ENCODE measurements around the gene B4GALNT3. TPM values are rescaled to one million over a fixed set of nuclear protein-coding genes. Genes with fewer than 3 reads are reported as not detected.
"Not testable (repeated sequence)": the region's sequence is repeated elsewhere in the genome, so short reads cannot be mapped to it uniquely, and the experiment has no call there.

The B4GALNT3 gene
- total RNA-seq (10 to 100 TPM; 19.6 to 53.5 (median 36.5) TPM), polyA plus RNA-seq (10 to 100 TPM; 14.1 to 58.7 TPM)
- long read RNA-seq, donor 1, full-length matches to known transcripts: 2 of 73 reads
- long read RNA-seq, donor 1, partial matches to known transcripts: 32 of 73 reads
- long read RNA-seq, donor 1, other reads (novel, unspliced or antisense): 39 of 73 reads
- long read RNA-seq, donor 2, full-length matches to known transcripts: 5 of 101 reads
- long read RNA-seq, donor 2, partial matches to known transcripts: 48 of 101 reads
- long read RNA-seq, donor 2, other reads (novel, unspliced or antisense): 48 of 101 reads
- long read RNA-seq, donor 3, partial matches to known transcripts: 13 of 20 reads
- long read RNA-seq, donor 3, other reads (novel, unspliced or antisense): 7 of 20 reads

GRCh38 chr12:459430-460258 lies at the start of gene B4GALNT3:
Gene B4GALNT3, plus strand, starts transcription at chr12:459939. Its CDS starts 438 bp downstream, at chr12:460377.
- no peak for TF ChIP-seq CTCF (IDR thresholded peaks at IDR 0.05)
- peaks cover 0 to 75% (median 20%) of the 10 kb centered on the region in 7 donors for H3K27me3 ChIP-seq
- no peaks in the 10 kb centered on the region for H3K36me3 ChIP-seq
- H3K9me3 ChIP-seq: no peaks in the 10 kb centered on the region
- DNase-seq (peak; percentile 24 to 61), ATAC-seq (peak; percentile 44 to 74 (median 64))
- intact Hi-C loops (cut with DNase I): loop anchor here in 4 of 10 donors (5.0 kb wide), 1 partner anchor 43 kb away; no protein-coding TSS in a partner anchor
- WGBS, 2 donors: 4 to 6% methylated on average over 64 to 82 of the region's 82 CpGs
- peak within 1 kb of the TSS in 9 of 10 donors; percentile 50 to 88 (median 81) for H3K27ac ChIP-seq
- peaks cover 0 to 66% (median 20%) of the 10 kb centered on the region in 9 donors for H3K4me1 ChIP-seq
- H3K4me3 ChIP-seq: peak within 1 kb of the TSS; percentile 47 to 67 (median 62)

- 89 to 93% methylated on average over 2 of the region's 2 CpGs for WGBS, 2 donors
- no peak for TF ChIP-seq CTCF (IDR thresholded peaks at IDR 0.05)
- DNase-seq: no peak
- no peak for ATAC-seq
- Histone ChIP-seq H3K9me3 (no peaks in the 10 kb centered on the region), H3K36me3 (peaks cover 0 to 78% (median 6%) of the 10 kb centered on the region in 9 donors), H3K27ac (no peak overlapping the region), H3K4me3 (no peak overlapping the region), H3K27me3 (no peaks in the 10 kb centered on the region), H3K4me1 (no peaks in the 10 kb centered on the region)
- intact Hi-C loops (cut with DNase I): no loop called here
Observed at GRCh38 chr12:414859-415258, 44.9 kb upstream of the B4GALNT3 start.

- Histone ChIP-seq H3K36me3 (peaks cover 0 to 60% (median under 1%) of the 10 kb centered on the region in 9 donors), H3K4me1 (no peaks in the 10 kb centered on the region), H3K27me3 (no peaks in the 10 kb centered on the region), H3K9me3 (no peaks in the 10 kb centered on the region), H3K27ac (no peak overlapping the region), H3K4me3 (no peak overlapping the region)
- DNase-seq: no peak
- intact Hi-C loops (cut with DNase I): no loop called here
- 96 to 98% methylated on average over 6 of the region's 6 CpGs for WGBS, 2 donors
- TF ChIP-seq CTCF (IDR thresholded peaks at IDR 0.05): no peak
- ATAC-seq: no peak
Observed at GRCh38 chr12:418432-418831, 41.3 kb upstream of the B4GALNT3 start.

GRCh38 chr12:422526-422925 lies 37.2 kb upstream of the B4GALNT3 start:
- intact Hi-C loops (cut with DNase I): no loop called here
- H3K27me3 ChIP-seq: no peaks in the 10 kb centered on the region
- no peak overlapping the region for H3K4me3 ChIP-seq
- no peak for TF ChIP-seq CTCF (IDR thresholded peaks at IDR 0.05)
- 95 to 97% methylated on average over 3 of the region's 3 CpGs for WGBS, 2 donors
- H3K27ac ChIP-seq: no peak overlapping the region
- DNase-seq (no peak), ATAC-seq (no peak)
- peaks cover 0 to 47% (median 0%) of the 10 kb centered on the region in 9 donors for H3K36me3 ChIP-seq
- H3K9me3 ChIP-seq: no peaks in the 10 kb centered on the region
- no peaks in the 10 kb centered on the region for H3K4me1 ChIP-seq

- intact Hi-C loops (cut with DNase I); H3K4me1 ChIP-seq; H3K27me3 ChIP-seq; H3K4me3 ChIP-seq; DNase-seq; H3K9me3 ChIP-seq; ATAC-seq; H3K27ac ChIP-seq: not testable (repeated sequence)
- H3K36me3 ChIP-seq: peaks cover 0 to 82% (median 8%) of the 10 kb centered on the region in 9 donors
- 93 to 100% methylated on average over 2 of the region's 2 CpGs for WGBS, 2 donors
Observed at GRCh38 chr12:435737-436136, 24.0 kb upstream of the B4GALNT3 start.
